Measurements from ENCODE around the gene KCNJ9. TPM values are rescaled to one million over a fixed set of nuclear protein-coding genes. Genes with fewer than 3 reads are reported as not detected.
A peak's percentile ranks its signal among the peaks of the same experiment; 100 is the strongest.

The KCNJ9 gene
- total and polyA plus RNA-seq, 2 of the 13 experiments (the other 11 are each of a cell fraction or from before 2014, with no cell fraction given): not detected

- TF ChIP-seq ATM (IDR thresholded peaks at IDR 0.05; ENCODE audit: borderline replicate concordance): no peak
- TF ChIP-seq ESRRA (CRISPR knock-in tag; IDR thresholded peaks at IDR 0.05; ENCODE audit: low read depth): no peak
- TF ChIP-seq ZNF800 (CRISPR knock-in tag; IDR thresholded peaks at IDR 0.05): no peak
- TF ChIP-seq SRSF9 (IDR thresholded peaks at IDR 0.05; ENCODE audit: borderline replicate concordance, insufficient read depth, low read depth, low read length, poor library complexity, severe bottlenecking): no peak
- TF ChIP-seq HNRNPLL (IDR thresholded peaks at IDR 0.05; ENCODE audit: low read depth, low read length, poor library complexity, severe bottlenecking): no peak
- TF ChIP-seq HNRNPUL1 (IDR thresholded peaks at IDR 0.05; ENCODE audit: low read depth, low read length): no peak
- TF ChIP-seq KAT8 (CRISPR knock-in tag; IDR thresholded peaks at IDR 0.05): no peak
- TF ChIP-seq, protein P1, sequence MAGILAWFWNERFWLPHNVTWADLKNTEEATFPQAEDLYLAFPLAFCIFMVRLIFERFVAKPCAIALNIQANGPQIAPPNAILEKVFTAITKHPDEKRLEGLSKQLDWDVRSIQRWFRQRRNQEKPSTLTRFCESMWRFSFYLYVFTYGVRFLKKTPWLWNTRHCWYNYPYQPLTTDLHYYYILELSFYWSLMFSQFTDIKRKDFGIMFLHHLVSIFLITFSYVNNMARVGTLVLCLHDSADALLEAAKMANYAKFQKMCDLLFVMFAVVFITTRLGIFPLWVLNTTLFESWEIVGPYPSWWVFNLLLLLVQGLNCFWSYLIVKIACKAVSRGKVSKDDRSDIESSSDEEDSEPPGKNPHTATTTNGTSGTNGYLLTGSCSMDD (CRISPR knock-in tag; IDR thresholded peaks at IDR 0.05): no peak
- TF ChIP-seq MBNL3 (CRISPR knock-in tag; conservative IDR thresholded peaks at IDR 0.05): no peak
- TF ChIP-seq, protein P2, sequence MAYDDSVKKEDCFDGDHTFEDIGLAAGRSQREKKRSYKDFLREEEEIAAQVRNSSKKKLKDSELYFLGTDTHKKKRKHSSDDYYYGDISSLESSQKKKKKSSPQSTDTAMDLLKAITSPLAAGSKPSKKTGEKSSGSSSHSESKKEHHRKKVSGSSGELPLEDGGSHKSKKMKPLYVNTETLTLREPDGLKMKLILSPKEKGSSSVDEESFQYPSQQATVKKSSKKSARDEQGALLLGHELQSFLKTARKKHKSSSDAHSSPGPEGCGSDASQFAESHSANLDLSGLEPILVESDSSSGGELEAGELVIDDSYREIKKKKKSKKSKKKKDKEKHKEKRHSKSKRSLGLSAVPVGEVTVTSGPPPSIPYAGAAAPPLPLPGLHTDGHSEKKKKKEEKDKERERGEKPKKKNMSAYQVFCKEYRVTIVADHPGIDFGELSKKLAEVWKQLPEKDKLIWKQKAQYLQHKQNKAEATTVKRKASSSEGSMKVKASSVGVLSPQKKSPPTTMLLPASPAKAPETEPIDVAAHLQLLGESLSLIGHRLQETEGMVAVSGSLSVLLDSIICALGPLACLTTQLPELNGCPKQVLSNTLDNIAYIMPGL (CRISPR knock-in tag; IDR thresholded peaks at IDR 0.05; ENCODE audit: borderline replicate concordance in 1 of 2, low read depth in 1 of 2): no peak
- no peak for TF ChIP-seq MEF2D (CRISPR knock-in tag; IDR thresholded peaks at IDR 0.05)
- no peak for TF ChIP-seq ZNF121 (CRISPR knock-in tag; IDR thresholded peaks at IDR 0.05)
- no peak for TF ChIP-seq ZFP36L1 (CRISPR knock-in tag; IDR thresholded peaks at IDR 0.05)
- no peak for TF ChIP-seq ZNF446 (CRISPR knock-in tag; IDR thresholded peaks at IDR 0.05)
- TF ChIP-seq, protein P3, sequence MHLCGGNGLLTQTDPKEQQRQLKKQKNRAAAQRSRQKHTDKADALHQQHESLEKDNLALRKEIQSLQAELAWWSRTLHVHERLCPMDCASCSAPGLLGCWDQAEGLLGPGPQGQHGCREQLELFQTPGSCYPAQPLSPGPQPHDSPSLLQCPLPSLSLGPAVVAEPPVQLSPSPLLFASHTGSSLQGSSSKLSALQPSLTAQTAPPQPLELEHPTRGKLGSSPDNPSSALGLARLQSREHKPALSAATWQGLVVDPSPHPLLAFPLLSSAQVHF (CRISPR knock-in tag; IDR thresholded peaks at IDR 0.05): no peak
- no peak for TF ChIP-seq ZFP62 (CRISPR knock-in tag; IDR thresholded peaks at IDR 0.05)
- TF ChIP-seq HMG20B (CRISPR knock-in tag; conservative IDR thresholded peaks at IDR 0.05): no peak
- no peak for TF ChIP-seq ZBTB25 (CRISPR knock-in tag; IDR thresholded peaks at IDR 0.05)
- no peak for TF ChIP-seq ZNF660 (CRISPR knock-in tag; IDR thresholded peaks at IDR 0.05; ENCODE audit: borderline replicate concordance, low read depth)
- TF ChIP-seq, protein P4, sequence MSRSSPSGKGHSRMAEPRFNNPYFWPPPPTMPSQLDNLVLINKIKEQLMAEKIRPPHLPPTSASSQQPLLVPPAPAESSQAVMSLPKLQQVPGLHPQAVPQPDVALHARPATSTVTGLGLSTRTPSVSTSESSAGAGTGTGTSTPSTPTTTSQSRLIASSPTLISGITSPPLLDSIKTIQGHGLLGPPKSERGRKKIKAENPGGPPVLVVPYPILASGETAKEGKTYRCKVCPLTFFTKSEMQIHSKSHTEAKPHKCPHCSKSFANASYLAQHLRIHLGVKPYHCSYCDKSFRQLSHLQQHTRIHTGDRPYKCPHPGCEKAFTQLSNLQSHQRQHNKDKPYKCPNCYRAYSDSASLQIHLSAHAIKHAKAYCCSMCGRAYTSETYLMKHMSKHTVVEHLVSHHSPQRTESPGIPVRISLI (CRISPR knock-in tag; IDR thresholded peaks at IDR 0.05; ENCODE audit: borderline replicate concordance): no peak
- no peak for TF ChIP-seq DR1 (CRISPR knock-in tag; IDR thresholded peaks at IDR 0.05)
- peak; percentile 39 for TF ChIP-seq TEAD3 (CRISPR knock-in tag; optimal IDR thresholded peaks at IDR 0.05; ENCODE audit: borderline replicate concordance)
- TF ChIP-seq LCORL (IDR thresholded peaks at IDR 0.05): no peak
- TF ChIP-seq LCORL (CRISPR knock-in tag; IDR thresholded peaks at IDR 0.05): 0 out of 2 replicates have a peak, but pooled peaks have one; percentile 2
These were observed 28.3 kb downstream of the KCNJ9 start (continued) for GRCh38 chr1:160109686-160110085.
